Body of pancreas (tissue), 4 donors: ENCODE measurements around the gene PDE4D. TPM values are rescaled to one million over a fixed set of nuclear protein-coding genes. Genes with fewer than 3 reads are reported as not detected.

Experiments
- ATAC-seq: fragments of 150-250 bp; one replicate; pipeline ENCODE4 v1.9.1; 2016
- DNase-seq, 4 donors: peaks; one replicate each; pipeline ENCODE4 v3.0.0-alpha.2; 2019
- H3K27ac ChIP-seq, 4 donors: fragments of 200-600 bp; sonication (generic); 1 replicate in 3 of 4; 2 replicates in 1 of 4; pipeline versions ENCODE4 v1.5.1 to v1.6.1; 2016 to 2019; ENCODE audit warnings: mild to moderate bottlenecking in 1 of 4, mixed read lengths in 1 of 4, moderate library complexity in 1 of 4
- H3K27me3 ChIP-seq, 2 donors: fragments of 200-600 bp; sonication (generic); one replicate each; pipeline ENCODE4 v1.6.0; 2016; ENCODE audit warnings: mild to moderate bottlenecking in 1 of 2
- H3K36me3 ChIP-seq, 2 donors: fragments of 200-600 bp; sonication (generic); replicated peaks in 1 of 2; 2 replicates each; pipeline ENCODE4 v1.5.1; 2016; ENCODE audit warnings: low read depth in 2 of 2; ENCODE audit not compliant: insufficient read depth in 1 of 2
- H3K4me1 ChIP-seq: fragments of 200-600 bp; sonication (generic); one replicate; pipeline ENCODE4 v1.6.0; 2016
- H3K4me3 ChIP-seq, 2 donors: fragments of 200-600 bp; sonication (generic); 1 replicate in 1 of 2; 2 replicates in 1 of 2; pipeline ENCODE4 v1.5.1; 2016 to 2019
- H3K9me3 ChIP-seq, 3 donors: fragments of 200-600 bp; sonication (generic); 1 replicate in 2 of 3; 2 replicates in 1 of 3; pipeline ENCODE4 v1.5.1; 2016
- POLR2A ChIP-seq, 3 donors: fragments of 450-650 bp; IDR thresholded peaks; one replicate each; pipeline ENCODE4 v1.6.1; 2016; ENCODE audit warnings: antibody characterized with exemption in 3 of 3, mild to moderate bottlenecking in 2 of 3
- WGBS, 2 donors: methylation state at CpG; one replicate each; pipeline ENCODE4 v1.1.5; 2017; 5-methylcytosine and 5-hydroxymethylcytosine counted together
- intact Hi-C: fragments of 100-400 bp; cut with DNase I; formaldehyde crosslinking; loops from one replicate; pipeline ENCODE4 v1.15.1; 2023
- total RNA-seq, 2 donors: library from RNA; depleted of rRNA; stranded (reverse); fragments of >200 nt; gene quantifications; one replicate each; pipeline ENCODE4 v1.1.0, GENCODE V29; 2016
- TF ChIP-seq, protein P1 (sequence below), 7 experiments: fragments of 450-650 bp in 4 of 7; fragments of 200-600 bp in 3 of 7; sonication (generic) in 3 of 7; IDR thresholded peaks; one replicate each; pipeline ENCODE4 v1.5.1; 2016 to 2019; ENCODE audit warnings: antibody characterized with exemption in 7 of 7

Gene PDE4D
- total RNA-seq, 2 donors from 2014 or later = 8.6 to 9.2 TPM

DNA sequence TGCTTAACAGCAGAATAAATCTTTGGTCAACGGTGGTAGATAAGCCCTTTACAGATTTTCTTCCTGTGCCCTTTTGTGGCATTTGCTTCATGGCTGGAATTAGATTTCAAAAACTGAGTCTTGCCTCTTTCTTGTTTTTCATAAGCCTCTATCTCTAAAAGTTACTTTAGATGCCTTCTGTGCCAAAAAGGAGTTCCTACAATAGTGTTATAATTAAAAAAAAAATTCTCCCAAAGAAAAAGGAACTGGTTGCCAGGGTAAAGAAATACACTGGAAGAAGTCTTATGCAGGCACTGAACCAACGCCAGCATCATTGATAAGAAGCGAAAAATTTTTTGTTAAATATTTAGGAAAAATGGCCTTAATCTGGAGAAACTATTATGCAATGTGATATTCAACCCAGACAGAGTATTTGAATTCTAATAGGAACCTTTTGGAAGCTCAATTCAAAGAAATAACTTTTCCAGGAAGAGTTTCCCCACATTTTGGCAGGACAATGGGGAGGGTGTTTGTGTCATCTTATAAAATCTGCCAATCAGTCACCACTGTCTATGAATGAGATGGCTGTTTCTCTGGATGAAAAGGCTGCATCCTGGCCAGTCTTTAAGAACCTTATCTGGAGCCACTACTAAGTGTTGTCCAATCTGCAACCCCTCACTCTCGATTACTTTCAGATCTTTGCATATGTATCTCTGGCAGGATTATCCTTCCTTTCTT lies 608.1 kb downstream of the PDE4D start:
- no peak for TF ChIP-seq POLR2A (IDR thresholded peaks at IDR 0.05)
- TF ChIP-seq, protein P1, sequence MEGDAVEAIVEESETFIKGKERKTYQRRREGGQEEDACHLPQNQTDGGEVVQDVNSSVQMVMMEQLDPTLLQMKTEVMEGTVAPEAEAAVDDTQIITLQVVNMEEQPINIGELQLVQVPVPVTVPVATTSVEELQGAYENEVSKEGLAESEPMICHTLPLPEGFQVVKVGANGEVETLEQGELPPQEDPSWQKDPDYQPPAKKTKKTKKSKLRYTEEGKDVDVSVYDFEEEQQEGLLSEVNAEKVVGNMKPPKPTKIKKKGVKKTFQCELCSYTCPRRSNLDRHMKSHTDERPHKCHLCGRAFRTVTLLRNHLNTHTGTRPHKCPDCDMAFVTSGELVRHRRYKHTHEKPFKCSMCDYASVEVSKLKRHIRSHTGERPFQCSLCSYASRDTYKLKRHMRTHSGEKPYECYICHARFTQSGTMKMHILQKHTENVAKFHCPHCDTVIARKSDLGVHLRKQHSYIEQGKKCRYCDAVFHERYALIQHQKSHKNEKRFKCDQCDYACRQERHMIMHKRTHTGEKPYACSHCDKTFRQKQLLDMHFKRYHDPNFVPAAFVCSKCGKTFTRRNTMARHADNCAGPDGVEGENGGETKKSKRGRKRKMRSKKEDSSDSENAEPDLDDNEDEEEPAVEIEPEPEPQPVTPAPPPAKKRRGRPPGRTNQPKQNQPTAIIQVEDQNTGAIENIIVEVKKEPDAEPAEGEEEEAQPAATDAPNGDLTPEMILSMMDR (IDR thresholded peaks at IDR 0.05) = no peak
- H3K36me3 ChIP-seq = no peaks in the 10 kb centered on the region
- no peaks in the 10 kb centered on the region for H3K4me1 ChIP-seq
- no peak for DNase-seq
- ATAC-seq = no peak
- no peaks in the 10 kb centered on the region for H3K9me3 ChIP-seq
- WGBS, 2 donors = 75 to 79% methylated on average over 4 of the region's 4 CpGs
- H3K27ac ChIP-seq = no peak overlapping the region
- H3K27me3 ChIP-seq = no peaks in the 10 kb centered on the region
- H3K4me3 ChIP-seq = no peak overlapping the region
- intact Hi-C loops = no loop called here

DNA sequence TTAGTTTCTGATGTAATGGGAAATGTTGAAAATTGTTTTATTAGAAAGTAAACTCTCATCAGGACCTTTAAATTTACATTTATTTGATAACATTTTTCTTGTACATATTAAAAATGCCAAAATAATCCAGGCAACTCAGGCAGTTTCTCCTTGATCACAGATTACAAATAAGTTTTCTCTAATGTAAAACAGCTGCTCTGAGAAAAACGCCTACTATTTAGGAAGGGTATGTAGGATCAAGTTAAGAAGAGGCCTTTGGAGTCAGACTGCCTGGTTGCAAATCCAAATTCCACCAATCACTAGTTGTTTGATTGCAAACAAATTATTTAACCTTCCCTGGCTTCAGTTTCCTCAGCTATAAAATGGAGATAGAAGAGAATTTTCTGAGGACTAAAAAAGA lies 610.8 kb downstream of the PDE4D start:
- Histone ChIP-seq H3K27me3 (no peaks in the 10 kb centered on the region), H3K9me3 (no peaks in the 10 kb centered on the region), H3K4me1 (no peaks in the 10 kb centered on the region), H3K4me3 (no peak overlapping the region), H3K36me3 (no peaks in the 10 kb centered on the region), H3K27ac (no peak overlapping the region)
- ATAC-seq = no peak
- WGBS, 2 donors = 72 to 73% methylated on average over 1 of the region's 1 CpG
- TF ChIP-seq, protein P1 (IDR thresholded peaks at IDR 0.05) = no peak
- TF ChIP-seq POLR2A (IDR thresholded peaks at IDR 0.05) = no peak
- DNase-seq = no peak
- intact Hi-C loops = no loop called here

DNA sequence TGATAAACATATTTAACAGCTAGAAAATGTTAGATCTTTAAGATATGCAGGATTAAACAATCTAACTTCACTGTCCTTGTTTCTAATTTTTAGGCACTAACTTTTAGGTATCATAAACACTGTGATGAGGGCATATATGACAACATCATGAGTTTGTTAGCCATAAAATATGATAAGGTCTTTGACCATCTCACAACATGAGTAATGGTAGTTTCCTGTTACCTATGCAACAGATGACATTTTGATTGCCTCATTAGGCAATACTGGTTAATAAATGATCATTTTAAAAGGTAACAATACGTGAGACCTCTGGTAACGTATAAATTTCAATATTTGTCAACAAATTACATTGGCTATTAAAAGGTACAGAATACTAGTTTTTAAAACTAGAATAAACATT lies 613.5 kb downstream of the PDE4D start:
- ATAC-seq = no peak
- Histone ChIP-seq H3K27ac (no peak overlapping the region), H3K27me3 (no peaks in the 10 kb centered on the region), H3K9me3 (no peaks in the 10 kb centered on the region), H3K4me3 (no peak overlapping the region), H3K36me3 (no peaks in the 10 kb centered on the region), H3K4me1 (peaks cover 9% of the 10 kb centered on the region)
- 62 to 73% methylated on average over 2 of the region's 2 CpGs for WGBS, 2 donors
- no peak for DNase-seq
- intact Hi-C loops = no loop called here
- no peak for TF ChIP-seq POLR2A (IDR thresholded peaks at IDR 0.05)
- TF ChIP-seq, protein P1 (IDR thresholded peaks at IDR 0.05) = no peak

DNA sequence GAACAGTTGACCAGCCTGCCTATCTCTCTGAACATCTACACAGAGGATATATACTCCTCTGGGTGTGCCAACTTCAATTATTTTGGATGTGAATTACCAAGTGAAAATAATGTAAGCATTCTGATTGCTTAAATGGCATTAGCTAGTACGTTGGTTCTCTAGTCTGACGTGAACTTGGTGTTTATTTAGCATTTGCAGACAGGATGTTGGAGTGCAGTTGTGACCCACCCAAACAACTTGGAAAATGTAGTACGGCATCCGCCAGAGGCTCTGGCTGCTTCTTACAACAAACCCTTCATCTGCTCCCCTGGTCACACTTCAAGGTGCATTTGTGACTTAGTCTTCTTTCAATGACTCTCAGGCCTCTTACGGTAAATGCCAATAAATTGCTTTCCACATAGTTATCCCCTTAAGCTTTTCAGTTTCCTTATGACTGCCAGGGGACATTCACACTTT lies 616.6 kb downstream of the PDE4D start:
- H3K4me1 ChIP-seq = peaks cover 9% of the 10 kb centered on the region
- 79 to 96% methylated on average over 5 of the region's 5 CpGs for WGBS, 2 donors
- ATAC-seq = no peak

More for the DNA sequence above, 616.6 kb downstream of the PDE4D start:
- no peaks in the 10 kb centered on the region for H3K36me3 ChIP-seq
- H3K9me3 ChIP-seq = no peaks in the 10 kb centered on the region
- DNase-seq = no peak
- peak overlapping the region in 1 of 4 donors; percentile 95 for H3K27ac ChIP-seq
- H3K4me3 ChIP-seq = no peak overlapping the region
- intact Hi-C loops = no loop called here
- no peaks in the 10 kb centered on the region for H3K27me3 ChIP-seq
- TF ChIP-seq, protein P1 (IDR thresholded peaks at IDR 0.05) = no peak
- no peak for TF ChIP-seq POLR2A (IDR thresholded peaks at IDR 0.05)
